Inferior parietal cortex (tissue), 1 donor: Measurements from ENCODE around the gene PTPMT1.
"Not testable (repeated sequence)": the region's sequence is repeated elsewhere in the genome, so short reads cannot be mapped to it uniquely, and the experiment has no call there.

ENCODE experiments used
- DNase-seq: peaks from one replicate; pipeline ENCODE4 v3.0.0-alpha.2; 2016; ENCODE audit errors: extremely low spot score

The PTPMT1 gene, protein sequence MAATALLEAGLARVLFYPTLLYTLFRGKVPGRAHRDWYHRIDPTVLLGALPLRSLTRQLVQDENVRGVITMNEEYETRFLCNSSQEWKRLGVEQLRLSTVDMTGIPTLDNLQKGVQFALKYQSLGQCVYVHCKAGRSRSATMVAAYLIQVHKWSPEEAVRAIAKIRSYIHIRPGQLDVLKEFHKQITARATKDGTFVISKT

DNA sequence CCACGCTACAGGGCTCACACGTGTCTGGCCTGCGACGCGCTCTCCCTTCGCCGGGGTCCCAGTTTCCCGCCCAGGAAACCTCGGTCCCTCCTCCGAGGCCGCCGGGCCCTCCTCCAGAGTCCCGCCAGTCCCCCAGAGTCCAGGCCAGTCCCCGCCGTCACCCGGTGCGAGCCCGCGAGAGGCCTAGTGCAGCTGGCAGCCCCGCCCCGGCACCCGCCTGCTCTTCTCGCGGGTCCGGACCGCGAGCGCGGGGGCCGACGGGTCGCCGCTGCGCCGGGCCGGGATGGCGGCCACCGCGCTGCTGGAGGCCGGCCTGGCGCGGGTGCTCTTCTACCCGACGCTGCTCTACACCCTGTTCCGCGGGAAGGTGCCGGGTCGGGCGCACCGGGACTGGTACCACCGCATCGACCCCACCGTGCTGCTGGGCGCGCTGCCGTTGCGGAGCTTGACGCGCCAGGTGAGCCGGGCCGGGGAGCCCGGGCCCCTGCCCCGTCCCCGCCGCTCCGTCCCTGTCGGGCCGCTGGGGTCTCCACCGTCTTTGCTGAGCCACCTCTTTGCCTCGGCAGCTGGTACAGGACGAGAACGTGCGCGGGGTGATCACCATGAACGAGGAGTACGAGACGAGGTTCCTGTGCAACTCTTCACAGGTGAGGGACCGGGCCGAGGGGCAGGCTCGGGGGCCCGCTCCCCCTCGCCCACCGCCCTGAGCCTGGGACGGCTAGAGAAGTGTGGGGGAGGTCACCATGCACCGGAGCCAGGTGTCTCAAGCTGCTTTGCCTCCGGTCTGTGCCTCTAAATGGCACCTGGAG lies at the start of gene PTPMT1:
TSS of gene PTPMT1 (plus strand) at position 260 of the 809 bp plus-strand sequence. CDS start at position 284, 24 bp downstream.
- DNase-seq: peak; percentile 33

DNA sequence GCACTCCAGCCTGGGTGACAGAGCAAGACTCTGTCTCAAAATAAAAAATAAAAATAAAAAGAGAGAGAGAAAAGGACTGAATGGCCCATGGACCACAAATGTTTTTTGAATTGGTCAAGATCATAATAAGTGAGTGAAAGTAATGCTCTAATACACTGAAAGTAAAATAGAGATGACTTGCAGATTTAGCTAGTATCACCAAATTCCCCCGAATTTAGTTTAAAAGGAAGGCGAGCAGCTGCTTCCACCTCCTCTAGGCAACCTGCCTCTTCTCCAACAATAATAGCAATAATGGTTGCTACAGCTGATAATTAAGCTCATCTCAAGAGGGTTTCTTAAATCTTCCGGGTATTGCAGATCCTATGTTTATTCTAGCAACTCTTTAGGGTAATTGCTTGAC lies 49.2 kb upstream of the PTPMT1 start:
- no peak for DNase-seq

DNA sequence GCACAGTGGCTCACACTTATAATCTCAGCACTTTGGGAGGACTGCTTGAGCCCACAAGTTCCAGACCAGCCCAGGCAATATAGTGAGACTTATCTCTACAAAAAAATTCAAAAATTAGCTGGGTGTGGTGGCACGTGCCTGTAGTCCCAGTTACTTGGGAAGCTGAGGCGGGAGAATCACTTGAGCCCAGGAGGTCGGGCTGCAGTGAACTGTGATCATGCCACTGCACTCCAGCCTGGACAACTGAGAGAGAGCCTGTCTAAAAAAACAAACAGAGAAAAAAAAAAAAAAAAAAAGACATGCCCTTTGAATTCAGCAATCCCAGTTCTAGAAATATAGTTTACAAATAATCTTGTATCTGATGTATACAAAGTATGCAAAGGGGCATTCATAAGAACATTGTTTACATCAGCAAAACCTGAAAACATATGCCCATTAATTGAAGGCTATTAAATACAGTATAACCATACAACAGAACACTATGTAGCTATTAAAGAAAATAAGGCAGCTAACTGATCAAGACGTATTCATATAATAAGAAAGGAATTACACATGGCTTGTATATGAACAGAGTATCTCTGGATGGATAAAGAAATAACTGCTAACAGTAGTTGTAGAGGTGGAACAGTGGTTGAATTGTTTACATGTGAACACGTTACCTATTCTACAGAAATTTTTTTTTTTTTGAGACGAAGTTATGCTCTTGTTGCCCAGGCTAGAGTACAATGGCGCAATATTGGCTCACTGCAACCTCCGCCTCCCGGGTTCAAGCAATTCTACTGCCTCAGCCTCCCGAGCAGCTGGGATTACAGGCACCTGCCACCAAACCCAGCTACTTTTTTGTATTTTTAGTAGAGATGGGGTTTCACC lies 48.2 kb upstream of the PTPMT1 start:
- DNase-seq: no peak

DNA sequence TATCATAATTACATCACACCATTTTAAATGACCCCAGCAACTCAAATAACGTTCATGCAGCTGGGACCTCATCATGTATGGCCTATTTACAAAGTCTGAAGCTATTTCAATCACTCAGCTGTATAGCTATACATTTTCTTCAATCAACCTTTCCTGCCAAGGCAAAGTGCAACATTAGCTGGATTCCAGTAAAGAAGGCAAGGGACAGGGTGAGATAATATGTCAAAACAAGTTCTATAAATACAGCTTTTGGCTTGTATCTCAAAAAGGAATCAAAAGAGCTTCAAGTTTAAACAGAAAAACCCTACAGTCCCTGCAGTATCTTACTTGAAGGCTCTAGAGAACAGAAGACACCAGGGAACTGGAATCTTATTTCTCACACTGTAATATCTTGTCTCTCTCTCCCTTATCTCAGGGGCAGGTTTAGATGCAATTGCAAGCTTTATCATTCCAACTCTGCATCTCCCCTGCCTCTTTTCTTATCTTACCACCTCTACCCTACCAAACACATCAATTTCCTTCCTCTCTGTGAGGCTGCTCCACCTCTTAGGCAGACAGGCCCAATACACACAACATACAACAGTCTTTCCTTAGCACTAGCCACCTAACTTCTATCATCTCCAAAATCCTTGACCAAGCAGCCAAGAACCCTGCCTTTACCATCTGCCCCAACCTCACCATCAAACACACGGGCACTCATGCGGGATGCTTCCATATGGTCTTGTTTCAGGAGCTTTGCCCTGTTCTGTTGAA lies 47.0 kb upstream of the PTPMT1 start:
- no peak for DNase-seq

DNA sequence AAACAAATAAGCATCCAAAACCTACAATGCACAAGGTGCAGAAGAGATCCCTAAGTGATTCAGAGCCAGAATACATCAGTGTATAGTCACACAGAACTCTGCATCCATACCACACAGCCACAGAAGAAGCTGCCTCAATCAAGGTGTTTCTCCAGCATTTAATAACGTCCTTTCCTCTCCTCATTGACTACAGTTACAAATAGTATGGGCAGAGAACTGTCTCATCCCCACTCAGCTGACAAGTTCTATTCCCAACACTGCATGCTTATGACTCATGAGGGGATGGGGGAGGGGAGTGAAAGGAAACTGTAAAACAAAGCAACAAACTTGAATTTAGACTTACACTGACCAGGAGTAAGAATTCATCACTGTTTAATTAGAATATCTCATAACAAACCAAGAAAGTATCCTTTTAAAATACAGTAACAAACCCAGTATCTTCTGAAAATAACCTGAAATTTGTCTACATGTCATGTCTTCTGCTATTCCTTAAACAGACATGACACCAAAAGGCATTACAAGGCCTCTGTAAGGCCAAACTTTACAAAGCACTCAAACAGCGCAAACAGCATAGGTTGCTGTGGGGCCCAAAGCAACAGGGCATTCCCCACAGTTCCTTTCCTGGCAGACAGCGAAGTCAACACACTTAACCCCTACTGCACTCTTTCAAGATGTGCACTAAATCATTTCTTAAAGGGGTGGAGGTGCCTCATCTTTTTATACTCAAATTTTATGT lies 41.7 kb upstream of the PTPMT1 start:
- no peak for DNase-seq

DNA sequence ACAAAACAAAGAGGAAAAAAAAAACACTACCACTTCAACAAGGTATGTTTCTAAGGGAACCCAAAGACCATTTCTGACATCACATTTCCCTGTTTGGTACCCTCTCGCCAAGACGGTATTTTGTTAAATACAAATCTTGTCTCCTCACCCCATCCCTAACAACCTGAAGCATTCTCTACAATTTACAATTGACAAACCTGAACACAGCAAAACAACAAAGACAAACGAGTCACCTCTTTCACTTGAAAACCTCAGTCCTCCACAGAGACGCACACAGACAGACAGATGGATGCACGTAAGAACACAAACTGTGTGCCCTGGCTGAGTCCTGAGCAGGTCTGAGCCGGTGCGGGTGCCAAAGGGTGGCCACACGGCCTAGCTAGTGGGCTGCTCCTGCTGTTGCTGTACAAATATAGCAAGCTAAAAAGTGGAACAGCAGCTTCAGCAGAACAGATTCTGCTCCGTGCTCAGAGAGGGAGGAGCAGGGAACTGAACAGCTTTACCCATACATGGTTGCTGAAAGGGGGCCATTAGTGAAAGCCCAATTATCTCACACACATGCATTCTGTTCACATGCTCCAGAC lies 41.0 kb upstream of the PTPMT1 start:
- peak; percentile 60 for DNase-seq

DNA sequence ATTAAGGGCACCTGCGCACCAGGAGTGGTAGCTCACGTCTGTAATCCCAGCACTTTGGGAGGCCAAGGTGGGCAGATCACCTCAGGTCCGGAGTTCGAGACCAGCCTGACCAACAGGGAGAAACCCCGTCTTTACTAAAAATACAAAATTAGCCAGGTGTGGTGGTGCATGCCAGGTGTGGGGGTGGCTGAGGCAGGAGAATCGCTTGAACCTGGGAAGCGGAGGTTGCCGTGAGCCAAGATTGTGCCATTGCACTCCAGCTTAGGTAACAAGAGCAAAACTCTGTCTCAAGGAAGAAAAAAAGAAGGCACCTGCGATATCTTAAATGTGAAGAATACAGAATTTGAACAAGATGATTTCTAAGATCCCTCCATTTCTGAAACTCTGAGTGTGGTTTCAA lies 39.4 kb upstream of the PTPMT1 start:
- not testable (repeated sequence) for DNase-seq

DNA sequence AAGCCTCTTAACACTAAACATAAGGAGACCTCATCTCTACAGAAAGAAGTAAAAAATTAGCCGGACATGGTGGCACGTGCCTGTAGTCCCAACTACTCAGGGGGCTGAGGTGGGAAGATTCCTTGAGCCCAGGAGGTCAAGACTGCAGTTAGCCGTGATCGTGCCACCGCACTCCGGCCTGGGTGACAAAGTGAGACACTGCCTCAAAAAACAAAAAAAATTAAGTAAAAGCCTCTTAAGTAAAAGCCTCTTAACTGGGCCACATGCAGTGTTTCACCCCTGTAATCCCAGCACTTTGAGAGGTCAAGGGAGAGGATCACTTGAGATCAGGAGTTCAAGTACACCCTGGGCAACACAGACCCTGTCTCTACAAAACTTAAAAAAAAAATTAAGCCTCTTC lies 38.2 kb upstream of the PTPMT1 start:
- DNase-seq: no peak

DNA sequence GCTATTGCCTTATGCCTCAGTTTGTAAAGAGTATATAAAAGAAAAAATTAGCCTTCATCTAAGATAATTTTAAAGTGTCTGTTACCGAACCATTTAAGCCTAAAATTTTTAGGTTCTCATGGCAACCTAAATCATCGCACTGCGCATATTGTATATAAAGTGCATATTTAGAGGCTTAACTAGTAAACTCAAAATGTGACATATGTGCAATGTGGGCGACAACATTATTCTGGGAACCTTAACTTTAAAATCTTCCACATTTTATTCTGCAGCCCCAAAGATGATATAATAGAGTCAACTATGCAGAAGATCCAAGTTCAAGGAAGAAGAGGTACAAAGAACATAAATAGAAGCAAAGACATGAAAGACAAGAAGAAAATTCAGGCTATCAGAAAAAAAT lies 35.4 kb upstream of the PTPMT1 start:
- no peak for DNase-seq

DNA sequence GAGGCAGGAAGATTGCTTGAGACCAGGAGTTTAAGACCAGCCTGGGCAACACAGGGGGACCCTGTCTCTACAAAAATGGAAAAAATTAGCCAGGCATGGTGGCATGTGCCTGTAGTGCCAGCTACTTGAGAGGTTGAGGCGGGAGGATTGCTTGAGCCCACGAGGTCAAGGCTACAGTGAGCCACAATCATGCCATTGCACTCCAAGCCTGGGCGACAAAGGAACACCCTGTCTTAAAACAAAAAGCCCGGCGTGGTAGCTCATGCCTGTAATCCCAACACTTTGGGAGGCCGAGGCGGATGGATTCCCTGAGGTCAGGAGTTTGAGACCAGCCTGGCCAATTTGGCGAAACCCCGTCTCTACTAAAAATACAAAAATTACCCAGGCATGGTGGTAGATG lies 34.7 kb upstream of the PTPMT1 start:
- DNase-seq: not testable (repeated sequence)

DNA sequence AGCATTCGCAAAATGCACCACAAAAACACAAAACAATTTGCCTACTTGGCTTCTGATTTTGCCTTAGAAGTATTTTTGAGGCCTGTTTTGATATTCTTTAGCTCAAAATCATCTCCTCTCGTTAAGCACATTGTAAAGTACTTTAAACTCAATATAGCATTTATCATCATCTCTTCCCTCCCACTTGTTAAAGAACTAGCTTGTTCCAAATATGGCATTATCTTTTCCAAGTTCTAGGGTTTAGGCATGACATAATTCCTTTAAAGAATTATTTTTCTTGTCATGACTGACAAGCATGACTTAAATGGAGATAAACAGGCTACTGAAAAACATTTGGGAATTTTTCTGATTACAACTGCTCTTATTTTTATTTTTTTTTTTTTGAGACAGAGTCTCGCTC lies 33.7 kb upstream of the PTPMT1 start:
- no peak for DNase-seq

DNA sequence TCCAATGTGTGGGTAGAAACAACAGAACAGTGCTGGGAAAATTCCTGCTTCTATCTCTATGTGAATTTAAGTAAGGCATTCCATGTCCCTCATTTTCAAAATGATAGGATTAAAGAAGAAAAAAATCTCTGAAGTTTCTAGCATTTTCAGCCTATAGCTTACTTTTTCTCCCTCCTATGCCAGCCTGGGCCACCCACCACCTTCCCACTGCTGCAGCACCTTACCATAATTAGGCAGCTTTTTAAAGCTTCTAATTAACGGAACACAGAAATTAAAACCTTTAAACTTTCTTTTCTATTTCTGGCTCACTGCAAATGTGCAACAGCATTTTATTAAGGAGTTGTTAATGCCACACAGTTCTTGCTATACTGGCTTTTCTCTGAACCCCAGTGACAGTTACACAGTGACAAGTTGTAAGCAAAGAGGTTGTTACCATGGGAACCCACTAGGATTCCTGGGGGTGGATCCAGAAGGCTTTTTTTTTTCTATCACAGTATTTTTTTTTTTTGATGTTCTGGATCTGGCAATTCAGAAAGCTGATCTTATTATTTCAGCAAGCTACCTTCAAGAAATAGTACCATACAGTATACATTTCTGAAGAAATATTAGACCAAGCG lies 32.7 kb upstream of the PTPMT1 start:
- no peak for DNase-seq

DNA sequence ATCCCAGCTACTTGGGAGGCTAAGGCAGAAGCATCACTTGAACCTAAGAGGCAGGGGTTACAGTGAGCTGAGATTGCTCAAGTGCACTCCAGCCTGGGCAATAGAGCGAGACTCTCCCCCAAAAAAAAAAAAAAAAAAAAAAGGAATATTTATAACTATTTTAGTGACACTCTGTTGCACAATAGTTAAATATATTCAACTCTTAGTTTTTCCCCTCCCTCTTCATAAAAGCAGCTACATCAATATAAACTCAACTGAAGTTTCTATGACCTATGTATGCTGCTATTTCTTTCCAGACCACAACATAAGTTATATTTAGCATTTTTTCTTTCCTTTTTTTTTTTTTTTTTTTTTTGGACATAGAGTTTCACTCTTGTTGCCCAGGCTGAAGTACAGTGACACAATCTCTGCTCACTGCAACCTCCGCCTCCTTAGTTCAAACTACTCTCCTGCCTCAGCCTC lies 31.7 kb upstream of the PTPMT1 start:
- no peak for DNase-seq

DNA sequence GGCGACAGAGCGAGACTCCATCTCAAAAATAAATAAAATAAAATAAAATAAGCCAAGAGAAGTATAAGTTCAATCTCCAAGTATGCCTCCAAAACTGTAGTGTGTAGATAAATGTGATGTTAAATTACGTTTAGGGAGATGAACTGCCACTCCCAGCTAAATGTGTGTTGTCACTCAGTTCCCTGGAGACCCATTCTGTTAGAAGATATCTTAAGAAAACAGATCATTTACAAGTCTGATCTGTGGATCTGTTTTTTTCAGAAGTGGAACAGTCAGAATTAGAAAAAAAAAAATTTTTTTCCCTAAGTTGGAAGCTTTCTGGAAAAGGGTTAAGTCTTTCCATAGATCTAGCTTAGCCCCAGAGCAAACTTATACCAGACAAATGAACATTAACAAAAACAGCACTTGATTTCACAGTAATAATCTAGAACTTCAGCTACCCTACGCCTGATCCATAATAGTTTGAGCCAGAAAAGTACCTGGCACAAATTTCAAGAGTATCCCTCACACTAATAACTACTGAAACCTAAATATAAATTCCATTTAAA lies 30.6 kb upstream of the PTPMT1 start:
- no peak for DNase-seq

DNA sequence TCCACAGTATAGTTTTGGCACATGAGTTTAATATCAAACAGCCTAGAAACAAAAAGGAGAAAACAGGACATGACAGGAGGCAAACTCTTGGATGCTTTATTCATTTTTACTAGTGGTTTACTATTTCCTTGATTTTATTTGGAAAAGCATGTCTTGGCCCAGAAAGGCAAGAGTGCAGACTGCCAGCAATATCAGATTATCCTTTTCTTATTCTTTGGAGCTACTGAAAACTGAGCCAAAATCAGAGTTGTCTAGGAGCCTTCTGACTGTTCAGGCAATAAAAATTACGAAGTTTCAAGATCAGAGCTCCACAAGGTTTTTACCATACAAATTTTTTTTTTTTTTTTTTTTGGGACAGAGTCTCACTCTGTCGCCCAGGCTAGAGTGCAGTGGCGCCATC lies 28.5 kb upstream of the PTPMT1 start:
- no peak for DNase-seq

DNA sequence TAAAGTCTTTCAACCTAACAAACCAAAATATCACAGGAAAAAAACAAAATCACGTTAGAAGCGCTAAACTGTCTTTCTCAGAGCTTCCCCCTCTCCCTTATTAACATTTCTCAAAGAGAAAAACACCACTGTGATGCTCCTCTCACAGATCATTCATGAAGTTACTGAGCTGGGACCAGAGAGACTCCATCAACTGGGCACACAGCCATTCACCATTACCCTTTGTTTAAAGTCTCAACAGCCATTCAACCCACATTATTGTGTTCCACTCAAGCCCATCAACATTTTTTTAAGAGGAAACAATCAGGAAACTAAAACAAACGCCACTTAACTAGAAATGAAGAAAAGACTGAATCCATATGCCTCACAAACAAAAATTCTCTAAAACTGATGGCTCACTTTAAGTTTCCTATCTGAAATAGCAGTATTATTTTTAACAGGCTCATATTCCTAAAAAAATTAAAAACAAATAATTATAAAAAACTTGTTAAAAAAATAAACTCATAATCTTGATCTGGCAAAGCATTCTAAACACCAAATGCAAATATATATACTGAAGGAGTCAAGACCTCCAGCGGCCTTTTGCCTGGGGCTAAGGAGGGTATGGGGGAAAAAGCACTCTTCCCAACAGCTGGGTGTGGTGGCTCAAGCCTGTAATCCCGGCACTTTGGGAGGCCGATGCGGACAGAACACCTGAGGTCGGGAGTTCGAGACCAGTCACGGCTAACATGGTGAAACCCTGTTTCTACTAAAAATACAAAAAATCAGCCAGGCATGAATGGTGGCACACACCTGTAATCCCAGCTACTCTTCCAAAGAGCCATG lies 26.4 kb upstream of the PTPMT1 start:
- DNase-seq: no peak

DNA sequence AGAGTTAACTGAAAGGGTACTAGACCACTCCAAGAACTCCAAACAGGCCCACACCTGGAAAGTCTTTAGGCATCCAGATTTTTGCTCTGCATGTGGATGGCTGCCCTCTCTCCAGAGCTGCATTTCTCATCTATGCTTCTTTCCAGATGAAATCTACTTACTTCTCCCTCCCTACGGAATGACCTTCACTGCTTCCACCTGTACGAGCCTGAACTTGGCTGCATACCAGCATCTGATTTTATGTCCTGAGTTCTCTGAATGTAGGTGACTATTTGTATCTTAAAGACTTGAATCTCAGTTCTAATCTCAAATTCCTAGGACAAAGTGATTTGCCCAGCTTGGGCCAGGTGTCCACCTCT lies 25.7 kb upstream of the PTPMT1 start:
- DNase-seq: no peak

DNA sequence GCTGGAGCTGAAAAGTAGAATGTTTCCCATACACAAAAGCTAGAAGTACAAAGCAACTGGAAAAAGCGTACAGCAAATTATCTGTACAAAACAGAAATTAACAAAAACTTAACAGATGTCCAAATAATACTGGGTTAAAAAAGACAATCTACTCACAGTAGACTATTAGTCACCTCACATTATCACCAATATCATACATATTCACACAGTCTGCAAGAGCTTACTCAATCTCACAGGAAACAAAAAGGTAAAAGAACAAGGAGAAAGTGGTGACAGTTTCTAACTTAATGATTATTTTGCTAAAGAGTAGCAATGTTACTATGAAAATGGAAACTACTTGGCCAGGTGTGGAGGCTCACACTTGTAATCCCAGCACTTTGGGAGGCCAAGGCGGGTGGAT lies 24.3 kb upstream of the PTPMT1 start:
- no peak for DNase-seq

DNA sequence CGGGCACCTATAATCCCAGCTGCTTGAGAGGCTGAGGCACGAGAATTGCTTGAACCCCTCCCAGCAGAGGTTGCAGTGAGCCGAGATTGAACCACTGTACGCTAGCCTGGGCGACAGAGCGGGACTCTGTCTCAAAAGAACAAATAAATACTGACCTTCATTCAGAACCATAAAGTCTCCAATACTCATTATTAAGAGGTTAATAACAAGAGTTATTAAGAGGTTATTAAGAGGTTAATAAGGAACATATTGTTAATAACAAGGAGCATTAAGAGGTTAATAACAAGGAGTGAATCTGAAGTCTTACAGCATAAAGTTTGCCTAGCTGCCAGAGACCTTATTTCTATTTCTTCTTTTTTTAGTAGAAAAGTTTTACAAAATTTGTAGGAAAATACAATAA lies 20.1 kb upstream of the PTPMT1 start:
- DNase-seq: no peak
